Upper lobe of right lung (tissue), 1 donor: ENCODE measurements around the gene EPN2. TPM values are rescaled to one million over a fixed set of nuclear protein-coding genes. Genes with fewer than 3 reads are reported as not detected.

ENCODE experiments used
- ATAC-seq: fragments of 200-7000 bp; cut with Tn5 transposase; one replicate; pipeline ENCODE4 v1.9.1; 2020; ENCODE audit warnings: mild to moderate bottlenecking, moderate library complexity
- DNase-seq: peaks from one replicate; pipeline ENCODE4 v3.0.0-alpha.2; 2020
- H3K27ac ChIP-seq: fragments of 200-600 bp; one replicate; pipeline ENCODE4 v1.8.0; 2022
- H3K27me3 ChIP-seq: fragments of 200-600 bp; one replicate; pipeline ENCODE4 v1.8.0; 2022; ENCODE audit warnings: mild to moderate bottlenecking
- H3K36me3 ChIP-seq: fragments of 200-600 bp; one replicate; pipeline ENCODE4 v1.8.0; 2022
- H3K4me1 ChIP-seq: fragments of 200-600 bp; one replicate; pipeline ENCODE4 v1.8.0; 2022
- H3K4me3 ChIP-seq: fragments of 200-600 bp; one replicate; pipeline ENCODE4 v1.8.0; 2022; ENCODE audit warnings: mild to moderate bottlenecking
- H3K9me3 ChIP-seq: fragments of 200-600 bp; one replicate; pipeline ENCODE4 v1.8.0; 2022
- intact Hi-C: fragments of 100-400 bp; cut with DNase I; formaldehyde crosslinking; loops from one replicate; pipeline ENCODE4 v1.11.0; 2022
- total RNA-seq: library from RNA; stranded (reverse); fragmentation: NEBNext Ultra II Directional; extraction: Animal tissue kit (Norgen Biotek cat#: 25700); gene quantifications from one replicate; pipeline ENCODE4 v1.2.1, GENCODE V29; 2021
- TF ChIP-seq, protein P1 (sequence below): fragments of 200-600 bp; IDR thresholded peaks from one replicate; pipeline ENCODE4 v1.8.0; 2022; ENCODE audit warnings: antibody characterized with exemption
- donor health status: DM: no; HTN: yes; CAD: no; lungs with severe emphysema.

EPN2 gene
- total RNA-seq, 1 donor from 2014 or later = 54.5 TPM

DNA sequence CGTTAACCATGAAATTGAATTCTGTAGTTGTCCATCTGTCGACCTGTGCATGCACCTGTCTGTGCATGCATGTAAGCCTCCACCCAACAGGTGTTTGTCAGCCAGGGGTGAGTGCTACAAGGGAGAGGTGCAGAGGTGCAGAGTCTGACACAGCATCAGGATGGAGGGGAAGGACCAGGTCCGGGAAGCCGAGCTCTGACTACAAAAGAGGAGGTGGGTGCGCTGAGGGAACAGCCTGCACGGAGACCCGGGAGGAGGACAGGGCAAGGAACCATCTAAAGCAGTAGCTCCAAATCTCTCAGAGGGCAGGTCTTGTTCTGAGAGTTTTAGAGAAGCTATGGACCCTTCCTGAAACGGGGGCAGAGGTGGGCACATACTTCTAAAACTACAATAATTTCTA lies 71.2 kb downstream of the EPN2 start:
- TF ChIP-seq, protein P1, sequence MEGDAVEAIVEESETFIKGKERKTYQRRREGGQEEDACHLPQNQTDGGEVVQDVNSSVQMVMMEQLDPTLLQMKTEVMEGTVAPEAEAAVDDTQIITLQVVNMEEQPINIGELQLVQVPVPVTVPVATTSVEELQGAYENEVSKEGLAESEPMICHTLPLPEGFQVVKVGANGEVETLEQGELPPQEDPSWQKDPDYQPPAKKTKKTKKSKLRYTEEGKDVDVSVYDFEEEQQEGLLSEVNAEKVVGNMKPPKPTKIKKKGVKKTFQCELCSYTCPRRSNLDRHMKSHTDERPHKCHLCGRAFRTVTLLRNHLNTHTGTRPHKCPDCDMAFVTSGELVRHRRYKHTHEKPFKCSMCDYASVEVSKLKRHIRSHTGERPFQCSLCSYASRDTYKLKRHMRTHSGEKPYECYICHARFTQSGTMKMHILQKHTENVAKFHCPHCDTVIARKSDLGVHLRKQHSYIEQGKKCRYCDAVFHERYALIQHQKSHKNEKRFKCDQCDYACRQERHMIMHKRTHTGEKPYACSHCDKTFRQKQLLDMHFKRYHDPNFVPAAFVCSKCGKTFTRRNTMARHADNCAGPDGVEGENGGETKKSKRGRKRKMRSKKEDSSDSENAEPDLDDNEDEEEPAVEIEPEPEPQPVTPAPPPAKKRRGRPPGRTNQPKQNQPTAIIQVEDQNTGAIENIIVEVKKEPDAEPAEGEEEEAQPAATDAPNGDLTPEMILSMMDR = no peak
- intact Hi-C loops = no loop called here
- no peak for ATAC-seq
- H3K4me3 ChIP-seq = no peak overlapping the region
- peaks cover 29% of the 10 kb centered on the region for H3K4me1 ChIP-seq
- H3K36me3 ChIP-seq = peaks cover 18% of the 10 kb centered on the region
- no peaks in the 10 kb centered on the region for H3K27me3 ChIP-seq
- H3K27ac ChIP-seq = no peak overlapping the region
- no peaks in the 10 kb centered on the region for H3K9me3 ChIP-seq
- DNase-seq = no peak

DNA sequence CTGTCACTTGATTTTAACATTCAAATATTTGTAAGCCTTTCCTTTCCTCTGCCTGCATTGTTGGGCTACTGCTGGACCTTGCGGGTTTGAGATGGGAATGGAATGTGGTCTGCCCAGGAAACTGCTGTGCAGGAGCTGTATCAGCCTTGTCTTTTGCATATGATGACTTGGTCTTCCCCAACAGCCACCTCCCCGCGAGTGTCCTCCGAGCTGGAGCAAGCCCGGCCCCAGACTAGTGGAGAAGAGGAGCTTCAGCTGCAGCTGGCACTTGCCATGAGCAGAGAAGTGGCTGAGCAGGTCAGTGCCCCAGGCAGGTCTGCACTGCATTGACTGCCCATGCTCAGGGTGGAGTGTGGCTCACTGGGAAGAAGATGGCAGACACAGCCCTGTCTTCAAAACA lies 72.5 kb downstream of the EPN2 start:
- ATAC-seq = no peak
- Histone ChIP-seq H3K36me3 (peaks cover 31% of the 10 kb centered on the region), H3K27ac (no peak overlapping the region), H3K9me3 (no peaks in the 10 kb centered on the region), H3K27me3 (no peaks in the 10 kb centered on the region), H3K4me3 (no peak overlapping the region), H3K4me1 (peaks cover 16% of the 10 kb centered on the region)
- no peak for DNase-seq
- TF ChIP-seq, protein P1 = no peak
- intact Hi-C loops = no loop called here

DNA sequence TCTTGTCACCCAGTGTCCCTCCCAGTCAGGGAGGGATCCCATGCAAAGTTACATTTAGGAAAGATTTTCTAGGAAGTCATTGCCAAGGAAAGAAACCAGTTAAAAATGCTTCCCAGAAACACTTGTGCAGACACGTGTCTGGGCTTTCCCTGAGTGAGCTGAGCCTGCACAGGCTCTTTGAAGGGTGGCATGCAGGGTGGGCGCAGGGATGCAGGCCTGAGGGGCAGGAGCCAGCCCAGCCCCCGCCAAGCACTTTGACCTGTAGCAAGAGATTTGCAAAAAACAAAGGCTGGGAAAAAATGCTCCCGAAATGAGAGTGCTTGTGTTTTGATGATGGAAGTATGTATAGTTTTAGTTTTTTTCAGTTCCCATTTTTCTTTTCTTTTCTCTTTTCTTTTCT lies 73.0 kb downstream of the EPN2 start:
- H3K27me3 ChIP-seq = no peaks in the 10 kb centered on the region
- intact Hi-C loops = no loop called here
- H3K4me3 ChIP-seq = no peak overlapping the region
- ATAC-seq (no peak), DNase-seq (peak; percentile 13)
- H3K36me3 ChIP-seq = peaks cover 31% of the 10 kb centered on the region
- no peaks in the 10 kb centered on the region for H3K9me3 ChIP-seq
- no peak overlapping the region for H3K27ac ChIP-seq
- H3K4me1 ChIP-seq = peaks cover 12% of the 10 kb centered on the region
- TF ChIP-seq, protein P1 = no peak

DNA sequence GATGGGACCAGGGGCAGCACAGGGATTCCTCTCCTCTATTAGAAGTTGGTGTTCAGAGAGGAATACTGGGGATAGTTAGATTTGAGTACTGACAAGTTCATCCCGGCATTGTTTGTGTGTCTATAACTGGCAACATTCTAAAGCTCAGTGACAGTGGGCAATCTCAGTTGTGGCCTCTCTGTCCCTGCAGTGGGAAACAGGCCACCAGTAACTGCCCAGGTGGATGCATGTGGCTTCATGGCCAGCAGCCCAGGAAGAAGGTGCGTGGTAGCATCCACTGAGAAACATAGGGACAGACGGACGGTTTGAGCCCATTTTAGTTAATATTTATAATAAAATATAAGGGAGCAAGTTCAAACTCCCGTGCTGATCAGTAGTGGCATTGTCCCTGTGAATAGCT lies 73.8 kb downstream of the EPN2 start:
- no peak for ATAC-seq
- Histone ChIP-seq H3K36me3 (peaks cover 32% of the 10 kb centered on the region), H3K27ac (peak overlapping the region; percentile 6), H3K4me1 (peaks cover 4% of the 10 kb centered on the region), H3K4me3 (no peak overlapping the region), H3K27me3 (no peaks in the 10 kb centered on the region), H3K9me3 (no peaks in the 10 kb centered on the region)
- TF ChIP-seq, protein P1 = no peak
- DNase-seq = no peak
- intact Hi-C loops = no loop called here

DNA sequence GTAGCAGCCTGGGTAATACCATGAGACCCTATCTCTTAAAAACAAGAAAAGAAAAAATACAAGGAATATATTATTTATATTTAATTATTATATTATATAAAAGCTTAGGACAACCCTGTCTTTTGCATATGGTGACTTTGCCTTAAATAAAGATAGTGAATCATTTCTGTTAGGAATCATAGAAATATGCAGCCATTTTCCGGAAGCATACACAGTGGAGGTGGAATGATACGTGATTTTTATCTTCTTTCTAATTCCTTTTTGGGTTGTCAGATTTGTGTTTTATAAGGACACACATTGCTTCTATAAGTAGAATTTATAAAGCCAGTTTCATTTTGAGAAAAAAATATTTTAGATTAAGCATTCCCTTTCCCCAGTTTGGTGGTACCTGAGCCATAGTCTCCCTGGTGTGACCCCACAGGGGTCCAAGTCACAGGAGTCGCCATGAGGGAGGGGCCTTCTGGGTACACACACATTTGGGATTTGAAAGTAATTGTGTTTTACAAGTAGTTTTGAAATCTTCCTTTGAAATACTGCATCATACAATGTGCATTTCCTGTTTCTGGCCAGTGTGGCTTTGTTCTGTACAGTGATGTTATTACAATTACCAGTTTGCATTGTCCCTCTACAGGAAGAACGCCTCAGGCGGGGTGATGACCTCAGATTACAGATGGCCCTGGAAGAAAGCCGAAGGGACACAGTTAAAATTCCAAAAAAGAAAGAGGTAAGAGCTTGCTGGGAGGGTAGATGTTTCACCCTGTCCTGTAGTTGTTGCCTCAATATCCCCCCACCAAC lies 74.5 kb downstream of the EPN2 start:
- DNase-seq = no peak
- intact Hi-C loops = no loop called here
- Histone ChIP-seq H3K27ac (peak overlapping the region; percentile 42), H3K27me3 (no peaks in the 10 kb centered on the region), H3K36me3 (peaks cover 35% of the 10 kb centered on the region), H3K9me3 (no peaks in the 10 kb centered on the region), H3K4me1 (peaks cover under 1% of the 10 kb centered on the region), H3K4me3 (no peak overlapping the region)
- TF ChIP-seq, protein P1 = no peak
- ATAC-seq = peak; percentile 64
